Measurements from ENCODE around the gene LUC7L.

Gene LUC7L

GRCh38 chr16:192686-193085 lies 36.6 kb downstream of the LUC7L start:
- Histone ChIP-seq H3K36me3 (ENCODE audit: control insufficient read depth, low read length) (peaks cover 86% of the 10 kb centered on the region), H3K27ac (ENCODE audit: low read depth, low read length) (no peak overlapping the region), H3K4me3 (ENCODE audit: low read length) (no peak overlapping the region), H3F3A (ENCODE audit: control insufficient read depth, insufficient read depth) (peaks cover 4% of the 10 kb centered on the region), H3K27me3 (ENCODE audit: control insufficient read depth, low read length) (no peaks in the 10 kb centered on the region), H3K9me2 (replicated peaks; ENCODE audit: control insufficient read depth, low read length) (no peaks in the 10 kb centered on the region), H3K9me3 (ENCODE audit: control insufficient read depth, insufficient read depth, low read length) (no peaks in the 10 kb centered on the region), H3K79me2 (ENCODE audit: control insufficient read depth, low read length) (no peaks in the 10 kb centered on the region), H3K4me1 (ENCODE audit: control insufficient read depth, low read length) (no peaks in the 10 kb centered on the region), H3K4me2 (ENCODE audit: low read length) (no peak overlapping the region), H4K20me1 (ENCODE audit: control insufficient read depth, insufficient read depth, low read depth, low read length) (no peaks in the 10 kb centered on the region; the same call in 1 of the 2 replicates)
- TF ChIP-seq EZH2phosphoT487 (IDR thresholded peaks at IDR 0.05; ENCODE audit: borderline replicate concordance, low read length), result no peak
- TF ChIP-seq CTCF (IDR thresholded peaks at IDR 0.05; ENCODE audit: low read depth, low read length, poor library complexity, severe bottlenecking), result no peak

- H3F3A ChIP-seq (ENCODE audit: control insufficient read depth, insufficient read depth), result peaks cover 4% of the 10 kb centered on the region
- no peak overlapping the region for H3K27ac ChIP-seq (ENCODE audit: low read depth, low read length)
- H3K4me3 ChIP-seq (ENCODE audit: low read length), result no peak overlapping the region
- no peaks in the 10 kb centered on the region for H3K79me2 ChIP-seq (ENCODE audit: control insufficient read depth, low read length)
- no peaks in the 10 kb centered on the region; the same call in 1 of the 2 replicates for H4K20me1 ChIP-seq (ENCODE audit: control insufficient read depth, insufficient read depth, low read depth, low read length)
- H3K4me1 ChIP-seq (ENCODE audit: control insufficient read depth, low read length), result no peaks in the 10 kb centered on the region
- no peaks in the 10 kb centered on the region for H3K9me3 ChIP-seq (ENCODE audit: control insufficient read depth, insufficient read depth, low read length)
- TF ChIP-seq CTCF (IDR thresholded peaks at IDR 0.05; ENCODE audit: low read depth, low read length, poor library complexity, severe bottlenecking), result no peak
- TF ChIP-seq EZH2phosphoT487 (IDR thresholded peaks at IDR 0.05; ENCODE audit: borderline replicate concordance, low read length), result no peak
- H3K36me3 ChIP-seq (ENCODE audit: control insufficient read depth, low read length), result peaks cover 86% of the 10 kb centered on the region
- H3K9me2 ChIP-seq (replicated peaks; ENCODE audit: control insufficient read depth, low read length), result no peaks in the 10 kb centered on the region
- H3K4me2 ChIP-seq (ENCODE audit: low read length), result no peak overlapping the region
- H3K27me3 ChIP-seq (ENCODE audit: control insufficient read depth, low read length), result no peaks in the 10 kb centered on the region
These were observed 37.4 kb downstream of the LUC7L start for GRCh38 chr16:191831-192230.

GRCh38 chr16:189604-190186 lies 39.6 kb downstream of the LUC7L start:
- H4K20me1 ChIP-seq (ENCODE audit: control insufficient read depth, insufficient read depth, low read depth, low read length), result no peaks in the 10 kb centered on the region
- no peaks in the 10 kb centered on the region for H3K9me2 ChIP-seq (replicated peaks; ENCODE audit: control insufficient read depth, low read length)
- H3K4me3 ChIP-seq (ENCODE audit: low read length), result no peak overlapping the region
- TF ChIP-seq EZH2phosphoT487 (IDR thresholded peaks at IDR 0.05; ENCODE audit: borderline replicate concordance, low read length) (no peak), CTCF (IDR thresholded peaks at IDR 0.05; ENCODE audit: low read depth, low read length, poor library complexity, severe bottlenecking) (no peak)
- H3K27ac ChIP-seq (ENCODE audit: low read depth, low read length), result no peak overlapping the region
- peaks cover 4% of the 10 kb centered on the region for H3F3A ChIP-seq (ENCODE audit: control insufficient read depth, insufficient read depth)
- no peaks in the 10 kb centered on the region for H3K79me2 ChIP-seq (ENCODE audit: control insufficient read depth, low read length)
- peaks cover 66% of the 10 kb centered on the region for H3K36me3 ChIP-seq (ENCODE audit: control insufficient read depth, low read length)
- H3K9me3 ChIP-seq (ENCODE audit: control insufficient read depth, insufficient read depth, low read length), result no peaks in the 10 kb centered on the region
- no peak overlapping the region for H3K4me2 ChIP-seq (ENCODE audit: low read length)
- H3K27me3 ChIP-seq (ENCODE audit: control insufficient read depth, low read length), result no peaks in the 10 kb centered on the region
- no peaks in the 10 kb centered on the region for H3K4me1 ChIP-seq (ENCODE audit: control insufficient read depth, low read length)

Measured in DOHH2 (cell line).